WTC11 (cell line): ENCODE measurements around the gene MT1G. TPM values are rescaled to one million over a fixed set of nuclear protein-coding genes. Genes with fewer than 3 reads are reported as not detected.

ENCODE experiments used
- ATAC-seq: fragments of 200-7000 bp; cut with Tn5 transposase; 2 replicates; pipeline ENCODE4 v1.10.0; 2021; ENCODE audit warnings: mild to moderate bottlenecking, moderate library complexity
- CTCF ChIA-PET: fragments of 300-600 bp; sonication (Branson Sonifier 250); formaldehyde crosslinking; loops from one replicate; lab custom pipeline; 2021; ENCODE audit warnings: antibody characterized with exemption; lab: Charles Lee
- POLR2A ChIA-PET: fragments of 350-600 bp; sonication (Branson Sonifier 250); formaldehyde crosslinking; loops from one replicate; lab custom pipeline; 2021; ENCODE audit warnings: antibody characterized with exemption; lab: Charles Lee
- DNase-seq: peaks from one replicate; pipeline ENCODE4 v3.0.0; 2021; ENCODE audit warnings: low spot score
- H3K27ac Mint-ChIP-seq: 2 replicates; pipeline ENCODE4 v1.8.0; 2021; ENCODE audit warnings: mixed read lengths
- H3K27me3 Mint-ChIP-seq: 2 replicates; pipeline ENCODE4 v1.8.0; 2021; ENCODE audit warnings: low read depth, mild to moderate bottlenecking, moderate library complexity, mixed read lengths
- H3K36me3 Mint-ChIP-seq: 2 replicates; pipeline ENCODE4 v1.8.0; 2021; ENCODE audit warnings: mixed read lengths
- H3K4me1 Mint-ChIP-seq: 2 replicates; pipeline ENCODE4 v1.8.0; 2022; ENCODE audit warnings: mixed read lengths
- H3K4me3 Mint-ChIP-seq: 2 replicates; pipeline ENCODE4 v1.8.0; 2021; ENCODE audit warnings: mild to moderate bottlenecking, moderate library complexity, mixed read lengths
- H3K9me3 Mint-ChIP-seq: 2 replicates; pipeline ENCODE4 v1.8.0; 2021; ENCODE audit warnings: mixed read lengths
- ATF1 ChIP-seq: sonication (generic); formaldehyde crosslinking; IDR thresholded peaks from 2 replicates; pipeline ENCODE4 v1.8.1; 2023; ENCODE audit warnings: mild to moderate bottlenecking, moderate library complexity, missing genetic modification reagents
- FOXP1 ChIP-seq: sonication (generic); formaldehyde crosslinking; IDR thresholded peaks from 2 replicates; pipeline ENCODE4 v1.8.0; 2022; ENCODE audit warnings: missing genetic modification reagents, mild to moderate bottlenecking, moderate library complexity, borderline replicate concordance
- KAT7 ChIP-seq: sonication (generic); formaldehyde crosslinking; IDR thresholded peaks from 2 replicates; pipeline ENCODE4 v1.8.1; 2023; ENCODE audit warnings: missing genetic modification reagents, mild to moderate bottlenecking, borderline replicate concordance
- NR2C2 ChIP-seq: sonication (generic); formaldehyde crosslinking; IDR thresholded peaks from 2 replicates; pipeline ENCODE4 v1.8.0; 2022; ENCODE audit warnings: mild to moderate bottlenecking, missing genetic modification reagents
- ZNF219 ChIP-seq: sonication (generic); formaldehyde crosslinking; IDR thresholded peaks from 2 replicates; pipeline ENCODE4 v1.8.0; 2023; ENCODE audit warnings: missing genetic modification reagents, mild to moderate bottlenecking, borderline replicate concordance
- ZNF317 ChIP-seq: sonication (generic); formaldehyde crosslinking; IDR thresholded peaks from 2 replicates; pipeline ENCODE4 v1.8.1; 2023; ENCODE audit warnings: low read depth, mild to moderate bottlenecking, moderate library complexity, missing genetic modification reagents, borderline replicate concordance
- total RNA-seq: library from RNA; stranded (reverse); gene quantifications from 3 replicates; pipeline ENCODE4 v1.2.3, GENCODE V29; 2021
- TF ChIP-seq, protein P1 (sequence below): fragments of 250-450 bp; sonication (Bioruptor Pico); IDR thresholded peaks from 2 replicates; pipeline ENCODE4 v1.9.0; 2021; ENCODE audit warnings: mild to moderate bottlenecking
- TF ChIP-seq, protein P2 (sequence below): sonication (generic); formaldehyde crosslinking; IDR thresholded peaks from 2 replicates; pipeline ENCODE4 v1.8.1; 2023; ENCODE audit warnings: mild to moderate bottlenecking, moderate library complexity, missing genetic modification reagents
- TF ChIP-seq, protein P3 (sequence below): sonication (generic); formaldehyde crosslinking; IDR thresholded peaks from 2 replicates; pipeline ENCODE4 v1.8.0; 2022; ENCODE audit warnings: missing genetic modification reagents
- TF ChIP-seq, protein P4 (sequence below): sonication (generic); formaldehyde crosslinking; IDR thresholded peaks from 2 replicates; pipeline ENCODE4 v1.8.0; 2022; ENCODE audit warnings: mild to moderate bottlenecking, missing genetic modification reagents
- TF ChIP-seq, protein P5 (sequence below): sonication (generic); formaldehyde crosslinking; IDR thresholded peaks from 2 replicates; pipeline ENCODE4 v1.8.1; 2022; ENCODE audit warnings: mild to moderate bottlenecking, missing genetic modification reagents, moderate library complexity, borderline replicate concordance
- TF ChIP-seq, protein P6 (sequence below): sonication (generic); formaldehyde crosslinking; IDR thresholded peaks from 2 replicates; pipeline ENCODE4 v1.8.1; 2022; ENCODE audit warnings: low read depth, mild to moderate bottlenecking, moderate library complexity, missing genetic modification reagents, borderline replicate concordance
- TF ChIP-seq, protein P7 (sequence below): sonication (generic); formaldehyde crosslinking; IDR thresholded peaks from 2 replicates; pipeline ENCODE4 v1.8.1; 2022; ENCODE audit warnings: low read depth, missing genetic modification reagents, borderline replicate concordance

MT1G gene
- total RNA-seq, 1 experiment from 2014 or later = 333 TPM

DNA sequence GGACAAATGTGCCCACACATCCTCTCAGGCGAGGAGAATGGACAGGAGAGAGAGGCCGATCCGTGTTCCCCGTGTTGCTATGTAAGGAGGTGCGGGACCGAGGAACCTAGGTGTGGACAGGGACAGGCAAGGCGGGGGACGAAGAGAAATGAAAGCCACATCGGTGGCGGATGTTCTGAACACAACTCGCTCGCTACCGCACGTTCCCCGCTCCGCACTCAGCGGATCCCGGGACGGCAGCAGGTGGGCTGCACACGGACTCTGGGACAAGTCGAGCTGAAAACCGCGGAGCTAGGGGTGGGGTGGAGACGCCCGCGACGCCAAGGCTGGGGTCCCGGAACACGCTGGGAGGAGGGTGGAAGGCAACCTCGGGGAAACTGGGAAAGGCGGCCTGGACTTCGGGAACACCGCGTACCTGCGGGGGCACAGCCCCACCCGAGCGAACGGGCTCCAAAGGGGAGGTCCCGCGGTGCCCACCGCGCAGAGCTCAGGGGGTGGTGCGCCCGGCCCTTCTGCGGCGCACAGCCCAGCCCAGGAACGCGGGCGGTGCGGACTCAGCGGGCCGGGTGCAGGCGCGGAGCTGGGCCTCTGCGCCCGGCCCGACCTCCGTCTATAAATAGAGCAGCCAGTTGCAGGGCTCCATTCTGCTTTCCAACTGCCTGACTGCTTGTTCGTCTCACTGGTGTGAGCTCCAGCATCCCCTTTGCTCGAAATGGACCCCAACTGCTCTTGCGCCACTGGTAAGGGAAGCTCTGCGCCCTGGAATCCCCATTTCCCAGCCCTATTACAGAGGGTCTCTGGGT, 42.5 kb downstream of the MT1G start, which contains the start of gene MT1E:
TSS of gene MT1E (plus strand) at position 642 of the 803 bp plus-strand sequence. CDS start at position 713, 71 bp downstream.
- TF ChIP-seq, protein P1, sequence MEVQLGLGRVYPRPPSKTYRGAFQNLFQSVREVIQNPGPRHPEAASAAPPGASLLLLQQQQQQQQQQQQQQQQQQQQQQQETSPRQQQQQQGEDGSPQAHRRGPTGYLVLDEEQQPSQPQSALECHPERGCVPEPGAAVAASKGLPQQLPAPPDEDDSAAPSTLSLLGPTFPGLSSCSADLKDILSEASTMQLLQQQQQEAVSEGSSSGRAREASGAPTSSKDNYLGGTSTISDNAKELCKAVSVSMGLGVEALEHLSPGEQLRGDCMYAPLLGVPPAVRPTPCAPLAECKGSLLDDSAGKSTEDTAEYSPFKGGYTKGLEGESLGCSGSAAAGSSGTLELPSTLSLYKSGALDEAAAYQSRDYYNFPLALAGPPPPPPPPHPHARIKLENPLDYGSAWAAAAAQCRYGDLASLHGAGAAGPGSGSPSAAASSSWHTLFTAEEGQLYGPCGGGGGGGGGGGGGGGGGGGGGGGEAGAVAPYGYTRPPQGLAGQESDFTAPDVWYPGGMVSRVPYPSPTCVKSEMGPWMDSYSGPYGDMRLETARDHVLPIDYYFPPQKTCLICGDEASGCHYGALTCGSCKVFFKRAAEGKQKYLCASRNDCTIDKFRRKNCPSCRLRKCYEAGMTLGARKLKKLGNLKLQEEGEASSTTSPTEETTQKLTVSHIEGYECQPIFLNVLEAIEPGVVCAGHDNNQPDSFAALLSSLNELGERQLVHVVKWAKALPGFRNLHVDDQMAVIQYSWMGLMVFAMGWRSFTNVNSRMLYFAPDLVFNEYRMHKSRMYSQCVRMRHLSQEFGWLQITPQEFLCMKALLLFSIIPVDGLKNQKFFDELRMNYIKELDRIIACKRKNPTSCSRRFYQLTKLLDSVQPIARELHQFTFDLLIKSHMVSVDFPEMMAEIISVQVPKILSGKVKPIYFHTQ (CRISPR knock-in tag) = no peak
- TF ChIP-seq ZNF317 (CRISPR knock-in tag) = 0 out of 2 replicates have a peak, but pooled peaks have one; percentile 14
- no peak for TF ChIP-seq KAT7 (CRISPR knock-in tag)
- TF ChIP-seq, protein P2, sequence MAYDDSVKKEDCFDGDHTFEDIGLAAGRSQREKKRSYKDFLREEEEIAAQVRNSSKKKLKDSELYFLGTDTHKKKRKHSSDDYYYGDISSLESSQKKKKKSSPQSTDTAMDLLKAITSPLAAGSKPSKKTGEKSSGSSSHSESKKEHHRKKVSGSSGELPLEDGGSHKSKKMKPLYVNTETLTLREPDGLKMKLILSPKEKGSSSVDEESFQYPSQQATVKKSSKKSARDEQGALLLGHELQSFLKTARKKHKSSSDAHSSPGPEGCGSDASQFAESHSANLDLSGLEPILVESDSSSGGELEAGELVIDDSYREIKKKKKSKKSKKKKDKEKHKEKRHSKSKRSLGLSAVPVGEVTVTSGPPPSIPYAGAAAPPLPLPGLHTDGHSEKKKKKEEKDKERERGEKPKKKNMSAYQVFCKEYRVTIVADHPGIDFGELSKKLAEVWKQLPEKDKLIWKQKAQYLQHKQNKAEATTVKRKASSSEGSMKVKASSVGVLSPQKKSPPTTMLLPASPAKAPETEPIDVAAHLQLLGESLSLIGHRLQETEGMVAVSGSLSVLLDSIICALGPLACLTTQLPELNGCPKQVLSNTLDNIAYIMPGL (CRISPR knock-in tag) = peak; percentile 69
- TF ChIP-seq, protein P3, sequence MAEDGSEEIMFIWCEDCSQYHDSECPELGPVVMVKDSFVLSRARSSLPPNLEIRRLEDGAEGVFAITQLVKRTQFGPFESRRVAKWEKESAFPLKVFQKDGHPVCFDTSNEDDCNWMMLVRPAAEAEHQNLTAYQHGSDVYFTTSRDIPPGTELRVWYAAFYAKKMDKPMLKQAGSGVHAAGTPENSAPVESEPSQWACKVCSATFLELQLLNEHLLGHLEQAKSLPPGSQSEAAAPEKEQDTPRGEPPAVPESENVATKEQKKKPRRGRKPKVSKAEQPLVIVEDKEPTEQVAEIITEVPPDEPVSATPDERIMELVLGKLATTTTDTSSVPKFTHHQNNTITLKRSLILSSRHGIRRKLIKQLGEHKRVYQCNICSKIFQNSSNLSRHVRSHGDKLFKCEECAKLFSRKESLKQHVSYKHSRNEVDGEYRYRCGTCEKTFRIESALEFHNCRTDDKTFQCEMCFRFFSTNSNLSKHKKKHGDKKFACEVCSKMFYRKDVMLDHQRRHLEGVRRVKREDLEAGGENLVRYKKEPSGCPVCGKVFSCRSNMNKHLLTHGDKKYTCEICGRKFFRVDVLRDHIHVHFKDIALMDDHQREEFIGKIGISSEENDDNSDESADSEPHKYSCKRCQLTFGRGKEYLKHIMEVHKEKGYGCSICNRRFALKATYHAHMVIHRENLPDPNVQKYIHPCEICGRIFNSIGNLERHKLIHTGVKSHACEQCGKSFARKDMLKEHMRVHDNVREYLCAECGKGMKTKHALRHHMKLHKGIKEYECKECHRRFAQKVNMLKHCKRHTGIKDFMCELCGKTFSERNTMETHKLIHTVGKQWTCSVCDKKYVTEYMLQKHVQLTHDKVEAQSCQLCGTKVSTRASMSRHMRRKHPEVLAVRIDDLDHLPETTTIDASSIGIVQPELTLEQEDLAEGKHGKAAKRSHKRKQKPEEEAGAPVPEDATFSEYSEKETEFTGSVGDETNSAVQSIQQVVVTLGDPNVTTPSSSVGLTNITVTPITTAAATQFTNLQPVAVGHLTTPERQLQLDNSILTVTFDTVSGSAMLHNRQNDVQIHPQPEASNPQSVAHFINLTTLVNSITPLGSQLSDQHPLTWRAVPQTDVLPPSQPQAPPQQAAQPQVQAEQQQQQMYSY (CRISPR knock-in tag) = peak; percentile 90
- 0 out of 2 replicates have a peak, but pooled peaks have one; percentile 67 for TF ChIP-seq FOXP1 (CRISPR knock-in tag)
- TF ChIP-seq ATF1 (CRISPR knock-in tag) = no peak
- TF ChIP-seq, protein P4, sequence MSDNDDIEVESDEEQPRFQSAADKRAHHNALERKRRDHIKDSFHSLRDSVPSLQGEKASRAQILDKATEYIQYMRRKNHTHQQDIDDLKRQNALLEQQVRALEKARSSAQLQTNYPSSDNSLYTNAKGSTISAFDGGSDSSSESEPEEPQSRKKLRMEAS = peak; percentile 57
- TF ChIP-seq, protein P5, sequence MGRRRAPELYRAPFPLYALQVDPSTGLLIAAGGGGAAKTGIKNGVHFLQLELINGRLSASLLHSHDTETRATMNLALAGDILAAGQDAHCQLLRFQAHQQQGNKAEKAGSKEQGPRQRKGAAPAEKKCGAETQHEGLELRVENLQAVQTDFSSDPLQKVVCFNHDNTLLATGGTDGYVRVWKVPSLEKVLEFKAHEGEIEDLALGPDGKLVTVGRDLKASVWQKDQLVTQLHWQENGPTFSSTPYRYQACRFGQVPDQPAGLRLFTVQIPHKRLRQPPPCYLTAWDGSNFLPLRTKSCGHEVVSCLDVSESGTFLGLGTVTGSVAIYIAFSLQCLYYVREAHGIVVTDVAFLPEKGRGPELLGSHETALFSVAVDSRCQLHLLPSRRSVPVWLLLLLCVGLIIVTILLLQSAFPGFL (CRISPR knock-in tag) = peak; percentile 59; the same call in 1 of the 2 replicates
- TF ChIP-seq NR2C2 (CRISPR knock-in tag) = no peak
- TF ChIP-seq, protein P6, sequence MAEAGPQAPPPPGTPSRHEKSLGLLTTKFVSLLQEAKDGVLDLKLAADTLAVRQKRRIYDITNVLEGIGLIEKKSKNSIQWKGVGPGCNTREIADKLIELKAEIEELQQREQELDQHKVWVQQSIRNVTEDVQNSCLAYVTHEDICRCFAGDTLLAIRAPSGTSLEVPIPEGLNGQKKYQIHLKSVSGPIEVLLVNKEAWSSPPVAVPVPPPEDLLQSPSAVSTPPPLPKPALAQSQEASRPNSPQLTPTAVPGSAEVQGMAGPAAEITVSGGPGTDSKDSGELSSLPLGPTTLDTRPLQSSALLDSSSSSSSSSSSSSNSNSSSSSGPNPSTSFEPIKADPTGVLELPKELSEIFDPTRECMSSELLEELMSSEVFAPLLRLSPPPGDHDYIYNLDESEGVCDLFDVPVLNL (CRISPR knock-in tag) = no peak
- TF ChIP-seq, protein P7, sequence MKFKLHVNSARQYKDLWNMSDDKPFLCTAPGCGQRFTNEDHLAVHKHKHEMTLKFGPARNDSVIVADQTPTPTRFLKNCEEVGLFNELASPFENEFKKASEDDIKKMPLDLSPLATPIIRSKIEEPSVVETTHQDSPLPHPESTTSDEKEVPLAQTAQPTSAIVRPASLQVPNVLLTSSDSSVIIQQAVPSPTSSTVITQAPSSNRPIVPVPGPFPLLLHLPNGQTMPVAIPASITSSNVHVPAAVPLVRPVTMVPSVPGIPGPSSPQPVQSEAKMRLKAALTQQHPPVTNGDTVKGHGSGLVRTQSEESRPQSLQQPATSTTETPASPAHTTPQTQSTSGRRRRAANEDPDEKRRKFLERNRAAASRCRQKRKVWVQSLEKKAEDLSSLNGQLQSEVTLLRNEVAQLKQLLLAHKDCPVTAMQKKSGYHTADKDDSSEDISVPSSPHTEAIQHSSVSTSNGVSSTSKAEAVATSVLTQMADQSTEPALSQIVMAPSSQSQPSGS (CRISPR knock-in tag) = no peak
- no peak for TF ChIP-seq ZNF219 (CRISPR knock-in tag)
- TF ChIP-seq, all 79 proteins: peak for 6
- CTCF ChIA-PET = interaction anchor here (0.7 to 2.4 kb wide), 7 partner anchors 7 to 76 kb away, joined by 3 to 8 read pairs (median 6); partner anchors contain the start of gene MT2A
- peak; percentile 77 for ATAC-seq
- POLR2A ChIA-PET = interaction anchor here (0.6 to 4.9 kb wide), 19 partner anchors 8 to 78 kb away, joined by 3 to 68 read pairs (median 4); partner anchors contain the start of genes MT1A, MT1F, MT1G and MT1H
- peaks cover 8% of the 10 kb centered on the region; the same call in 1 of the 2 replicates for H3K9me3 Mint-ChIP-seq
- peak within 1 kb of the TSS; percentile 77 for H3K4me3 Mint-ChIP-seq
- peaks cover 49% of the 10 kb centered on the region for H3K4me1 Mint-ChIP-seq
- no peak within 1 kb of the TSS for H3K27ac Mint-ChIP-seq
- DNase-seq = peak; percentile 67
- peaks cover 2% of the 10 kb centered on the region; the same call in 1 of the 2 replicates for H3K36me3 Mint-ChIP-seq
- H3K27me3 Mint-ChIP-seq = peaks cover 98% of the 10 kb centered on the region
